Endothelial cell of umbilical vein (primary cell): ENCODE measurements around the gene HIP1.

Experiments
- CTCF ChIP-seq, 2 donors: IDR thresholded peaks; 1 replicate in 1 of 2; 2 replicates in 1 of 2; pipeline ENCODE4 v1.5.1; 2011; ENCODE audit warnings: low read length in 2 of 2, mild to moderate bottlenecking in 2 of 2, moderate library complexity in 2 of 2, control low read depth in 1 of 2, inconsistent platforms in 1 of 2, low read depth in 1 of 2; ENCODE audit not compliant: insufficient read depth in 1 of 2; ENCODE audit errors: extremely low read depth in 1 of 2
- EZH2 ChIP-seq: IDR thresholded peaks from 2 replicates; pipeline ENCODE4 v1.6.1; 2012; ENCODE audit warnings: borderline replicate concordance, low read depth, mild to moderate bottlenecking, moderate library complexity, low read length, inconsistent platforms; ENCODE audit not compliant: severe bottlenecking
- FOS ChIP-seq: IDR thresholded peaks from 2 replicates; pipeline ENCODE4 v1.6.1; 2011; ENCODE audit warnings: mild to moderate bottlenecking, low read length, moderate library complexity, borderline replicate concordance; ENCODE audit not compliant: insufficient read depth
- JUN ChIP-seq: IDR thresholded peaks from 2 replicates; pipeline ENCODE4 v1.6.1; 2011; ENCODE audit warnings: borderline replicate concordance, low read depth; ENCODE audit not compliant: insufficient read length, insufficient read depth
- MYC ChIP-seq: IDR thresholded peaks from one replicate; pipeline ENCODE4 v1.6.1; 2011; ENCODE audit warnings: mild to moderate bottlenecking, low read depth, low read length
- POLR2A ChIP-seq: IDR thresholded peaks from 2 replicates; pipeline ENCODE4 v1.6.1; 2012; ENCODE audit warnings: low read depth, mild to moderate bottlenecking, control low read depth, low read length
- POLR2AphosphoS5 ChIP-seq: IDR thresholded peaks from 2 replicates; pipeline ENCODE4 v1.6.1; 2012; ENCODE audit warnings: low read depth, mild to moderate bottlenecking, control low read depth, low read length, moderate library complexity; ENCODE audit not compliant: insufficient read depth

GRCh38 chr7:75531359-75531821 is 207.4 kb downstream of the HIP1 start:
- TF ChIP-seq EZH2, result no peak
- no peak for TF ChIP-seq CTCF (IDR thresholded peaks at IDR 0.05; ENCODE audit: extremely low read depth in 1 of 2, insufficient read depth in 1 of 2, low read depth in 1 of 2, low read length in 2 of 2)
- no peak for TF ChIP-seq POLR2A
- TF ChIP-seq JUN, result no peak
- TF ChIP-seq MYC, result no peak
- TF ChIP-seq POLR2AphosphoS5, result no peak
- no peak for TF ChIP-seq FOS
